ENCODE data around the gene RBM10.

The RBM10 gene

GRCh38 chrX:47112316-47112954 is 32.6 kb upstream of the RBM10 start:
- no peak for TF ChIP-seq FOXP2 (optimal IDR thresholded peaks at IDR 0.05; ENCODE audit: borderline replicate concordance, extremely low read depth, extremely low read length, insufficient read depth)
- TF ChIP-seq TAF1 (IDR thresholded peaks at IDR 0.05; ENCODE audit: borderline replicate concordance, insufficient read depth, low read length): no peak
- no peak for TF ChIP-seq POLR2AphosphoS5 (IDR thresholded peaks at IDR 0.05; ENCODE audit: low read depth, low read length)
- no peak for TF ChIP-seq SIN3A (IDR thresholded peaks at IDR 0.05; ENCODE audit: borderline replicate concordance, insufficient read depth, low read length)

DNA sequence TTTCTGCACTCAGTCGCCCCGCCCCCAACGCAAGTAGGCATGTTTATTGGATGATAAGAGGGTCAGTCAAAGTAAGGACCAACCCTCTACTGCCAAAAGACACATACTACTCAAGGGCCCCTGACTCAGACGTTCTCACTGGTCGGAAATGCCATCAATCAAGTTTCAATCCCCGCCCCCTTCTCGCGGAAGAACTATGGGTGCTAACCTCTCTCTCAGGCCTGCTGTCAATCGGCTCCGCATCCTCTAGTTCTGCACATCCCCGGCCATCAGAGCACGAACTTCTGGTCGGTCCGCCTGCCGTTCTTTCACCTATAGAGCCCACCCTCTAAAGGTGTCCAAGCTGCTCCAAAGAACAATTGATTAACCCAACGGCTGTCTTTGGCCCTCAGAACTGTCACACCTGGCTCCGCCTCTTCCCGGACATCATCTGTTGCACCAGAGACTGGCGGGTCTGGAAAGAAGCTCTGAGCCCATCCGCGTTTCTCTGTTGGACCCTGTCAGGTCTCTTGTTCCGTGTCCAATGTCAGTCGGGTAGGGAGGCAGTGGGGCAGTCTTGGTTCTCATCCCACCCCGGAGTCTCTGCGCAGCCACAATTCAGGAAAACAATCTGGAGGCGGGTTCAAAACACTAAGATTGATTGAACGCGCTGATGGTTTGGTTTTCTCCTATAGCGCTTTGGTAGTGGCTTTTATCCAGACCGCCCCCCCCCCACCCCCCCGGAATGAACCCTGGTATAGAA is 15.7 kb upstream of the RBM10 start:
- TF ChIP-seq SIN3A (IDR thresholded peaks at IDR 0.05; ENCODE audit: borderline replicate concordance, insufficient read depth, low read length) (0 out of 2 replicates have a peak, but pooled peaks have one; percentile 10), TAF1 (IDR thresholded peaks at IDR 0.05; ENCODE audit: borderline replicate concordance, insufficient read depth, low read length) (peak; percentile 61; the same call in 1 of the 2 replicates), POLR2AphosphoS5 (IDR thresholded peaks at IDR 0.05; ENCODE audit: low read depth, low read length) (no peak; the same call in 1 of the 2 replicates), FOXP2 (optimal IDR thresholded peaks at IDR 0.05; ENCODE audit: borderline replicate concordance, extremely low read depth, extremely low read length, insufficient read depth) (no peak)

DNA sequence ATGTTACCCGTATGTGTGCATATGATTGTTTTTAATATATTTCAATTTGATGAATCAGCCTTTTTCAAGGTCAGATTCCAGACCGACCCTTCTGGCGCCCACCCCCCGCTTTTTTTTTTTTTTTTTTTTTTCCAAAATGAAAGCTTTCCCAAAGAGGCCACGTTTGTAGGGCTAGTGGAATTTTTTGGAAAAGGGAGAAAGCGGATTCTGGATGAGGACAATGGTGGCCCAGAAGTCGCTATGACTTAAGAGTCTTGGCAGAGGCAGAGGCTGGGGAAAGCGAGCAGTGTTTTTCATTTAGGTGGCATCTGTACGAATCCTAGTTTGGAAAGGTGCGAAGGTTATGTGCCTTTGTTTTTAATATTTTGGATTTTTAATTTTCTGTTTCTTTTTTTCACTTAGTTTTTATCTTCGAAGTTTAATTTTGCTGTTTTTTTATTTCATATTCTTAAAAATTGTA is 15.1 kb upstream of the RBM10 start:
- no peak for TF ChIP-seq POLR2AphosphoS5 (IDR thresholded peaks at IDR 0.05; ENCODE audit: low read depth, low read length)
- TF ChIP-seq SIN3A (IDR thresholded peaks at IDR 0.05; ENCODE audit: borderline replicate concordance, insufficient read depth, low read length): no peak
- no peak for TF ChIP-seq TAF1 (IDR thresholded peaks at IDR 0.05; ENCODE audit: borderline replicate concordance, insufficient read depth, low read length)
- no peak for TF ChIP-seq FOXP2 (optimal IDR thresholded peaks at IDR 0.05; ENCODE audit: borderline replicate concordance, extremely low read depth, extremely low read length, insufficient read depth)
- TF ChIP-seq, protein P1, sequence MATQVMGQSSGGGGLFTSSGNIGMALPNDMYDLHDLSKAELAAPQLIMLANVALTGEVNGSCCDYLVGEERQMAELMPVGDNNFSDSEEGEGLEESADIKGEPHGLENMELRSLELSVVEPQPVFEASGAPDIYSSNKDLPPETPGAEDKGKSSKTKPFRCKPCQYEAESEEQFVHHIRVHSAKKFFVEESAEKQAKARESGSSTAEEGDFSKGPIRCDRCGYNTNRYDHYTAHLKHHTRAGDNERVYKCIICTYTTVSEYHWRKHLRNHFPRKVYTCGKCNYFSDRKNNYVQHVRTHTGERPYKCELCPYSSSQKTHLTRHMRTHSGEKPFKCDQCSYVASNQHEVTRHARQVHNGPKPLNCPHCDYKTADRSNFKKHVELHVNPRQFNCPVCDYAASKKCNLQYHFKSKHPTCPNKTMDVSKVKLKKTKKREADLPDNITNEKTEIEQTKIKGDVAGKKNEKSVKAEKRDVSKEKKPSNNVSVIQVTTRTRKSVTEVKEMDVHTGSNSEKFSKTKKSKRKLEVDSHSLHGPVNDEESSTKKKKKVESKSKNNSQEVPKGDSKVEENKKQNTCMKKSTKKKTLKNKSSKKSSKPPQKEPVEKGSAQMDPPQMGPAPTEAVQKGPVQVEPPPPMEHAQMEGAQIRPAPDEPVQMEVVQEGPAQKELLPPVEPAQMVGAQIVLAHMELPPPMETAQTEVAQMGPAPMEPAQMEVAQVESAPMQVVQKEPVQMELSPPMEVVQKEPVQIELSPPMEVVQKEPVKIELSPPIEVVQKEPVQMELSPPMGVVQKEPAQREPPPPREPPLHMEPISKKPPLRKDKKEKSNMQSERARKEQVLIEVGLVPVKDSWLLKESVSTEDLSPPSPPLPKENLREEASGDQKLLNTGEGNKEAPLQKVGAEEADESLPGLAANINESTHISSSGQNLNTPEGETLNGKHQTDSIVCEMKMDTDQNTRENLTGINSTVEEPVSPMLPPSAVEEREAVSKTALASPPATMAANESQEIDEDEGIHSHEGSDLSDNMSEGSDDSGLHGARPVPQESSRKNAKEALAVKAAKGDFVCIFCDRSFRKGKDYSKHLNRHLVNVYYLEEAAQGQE (IDR thresholded peaks at IDR 0.05; ENCODE audit: insufficient read depth in 1 of 2, low read depth in 2 of 2, low read length in 2 of 2): no peak

- TF ChIP-seq SIN3A (IDR thresholded peaks at IDR 0.05; ENCODE audit: borderline replicate concordance, insufficient read depth, low read length) (no peak), FOXP2 (optimal IDR thresholded peaks at IDR 0.05; ENCODE audit: borderline replicate concordance, extremely low read depth, extremely low read length, insufficient read depth) (no peak), TAF1 (IDR thresholded peaks at IDR 0.05; ENCODE audit: borderline replicate concordance, insufficient read depth, low read length) (no peak), POLR2AphosphoS5 (IDR thresholded peaks at IDR 0.05; ENCODE audit: low read depth, low read length) (no peak)
- TF ChIP-seq, protein P1 (IDR thresholded peaks at IDR 0.05; ENCODE audit: insufficient read depth in 1 of 2, low read depth in 2 of 2, low read length in 2 of 2): no peak
These were observed 11.5 kb upstream of the RBM10 start for GRCh38 chrX:47133493-47133892.

- TF ChIP-seq FOXP2 (optimal IDR thresholded peaks at IDR 0.05; ENCODE audit: borderline replicate concordance, extremely low read depth, extremely low read length, insufficient read depth) (no peak), POLR2AphosphoS5 (IDR thresholded peaks at IDR 0.05; ENCODE audit: low read depth, low read length) (no peak), TAF1 (IDR thresholded peaks at IDR 0.05; ENCODE audit: borderline replicate concordance, insufficient read depth, low read length) (no peak), SIN3A (IDR thresholded peaks at IDR 0.05; ENCODE audit: borderline replicate concordance, insufficient read depth, low read length) (no peak)
- TF ChIP-seq, protein P1 (IDR thresholded peaks at IDR 0.05; ENCODE audit: insufficient read depth in 1 of 2, low read depth in 2 of 2, low read length in 2 of 2): no peak
These were observed 6.8 kb upstream of the RBM10 start for GRCh38 chrX:47138171-47138570.

Data from PFSK-1 (cell line).